HPDE6-E6E7 (cell line): Measurements from ENCODE around the gene TUB.
A peak's percentile ranks its signal among the peaks of the same experiment; 100 is the strongest.

Experiments used
- DNase-seq: peaks from one replicate; pipeline ENCODE4 v3.0.0; 2011; ENCODE audit warnings: missing footprints; ENCODE audit errors: extremely low spot score

Gene TUB

DNA sequence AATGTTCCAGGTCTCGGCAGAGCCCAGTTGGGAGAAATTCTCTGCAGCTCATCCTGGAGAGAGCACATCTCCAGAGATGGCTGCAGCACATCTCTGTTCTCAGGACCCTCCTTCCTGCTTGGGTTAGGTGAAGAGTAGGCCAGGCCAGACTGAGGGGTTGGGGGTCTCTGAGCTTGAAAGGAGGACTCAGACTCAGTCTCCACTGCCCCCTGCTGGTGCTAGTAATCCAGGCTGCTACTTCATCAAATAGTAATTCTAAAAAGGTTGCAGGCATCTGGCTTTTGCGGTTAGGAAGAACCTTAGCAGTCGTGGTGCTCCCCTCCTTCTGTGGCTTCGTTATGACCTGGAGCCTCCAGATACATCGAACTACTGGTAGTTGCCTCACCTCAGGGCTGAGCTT lies 9.7 kb downstream of the TUB start:
- no peak for DNase-seq

DNA sequence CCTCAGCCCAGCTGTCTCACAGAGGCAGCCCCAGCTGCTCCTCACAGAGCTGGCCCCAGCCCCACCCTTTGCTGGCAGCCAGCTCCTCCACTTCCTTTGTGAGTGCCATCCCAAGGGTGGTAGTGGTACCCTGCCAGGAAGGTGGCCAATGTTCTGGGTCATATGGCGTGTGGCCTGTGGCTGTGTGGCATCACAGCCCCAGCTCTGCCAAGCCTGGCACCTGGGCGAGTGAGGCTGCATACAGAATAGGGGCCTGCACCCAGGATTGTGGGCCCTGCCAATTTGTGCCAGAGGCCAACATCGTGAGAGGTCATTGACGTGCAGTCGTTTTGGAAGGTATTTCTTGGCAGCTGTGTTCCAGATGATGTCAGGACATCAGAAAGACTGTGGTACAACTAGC lies 10.7 kb downstream of the TUB start:
- DNase-seq = no peak

- DNase-seq = peak; percentile 66
Observed at GRCh38 chr11:8092587-8093424, 11.8 kb downstream of the TUB start.

- DNase-seq = no peak
Observed at GRCh38 chr11:8093931-8094575, 13.0 kb downstream of the TUB start.

- no peak for DNase-seq
Observed at GRCh38 chr11:8094656-8095055, 13.6 kb downstream of the TUB start.

DNA sequence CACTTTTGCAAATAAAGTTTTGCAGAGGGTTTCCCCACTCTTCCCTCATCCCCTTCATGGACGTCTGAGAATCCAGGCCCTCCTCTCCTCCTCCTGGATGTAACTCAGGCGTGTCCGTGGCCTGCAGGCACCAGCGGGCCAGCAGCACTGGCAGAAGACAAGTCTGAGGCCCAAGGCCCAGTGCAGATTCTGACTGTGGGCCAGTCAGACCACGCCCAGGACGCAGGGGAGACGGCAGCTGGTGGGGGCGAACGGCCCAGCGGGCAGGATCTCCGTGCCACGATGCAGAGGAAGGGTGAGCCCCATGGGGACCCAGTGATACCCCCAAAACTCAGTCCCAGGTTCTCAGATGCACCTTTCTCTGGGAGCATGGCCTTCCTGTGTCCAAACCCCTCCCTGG lies 14.4 kb downstream of the TUB start:
- no peak for DNase-seq

GRCh38 chr11:8095806-8096522 lies 15.0 kb downstream of the TUB start:
- no peak for DNase-seq

DNA sequence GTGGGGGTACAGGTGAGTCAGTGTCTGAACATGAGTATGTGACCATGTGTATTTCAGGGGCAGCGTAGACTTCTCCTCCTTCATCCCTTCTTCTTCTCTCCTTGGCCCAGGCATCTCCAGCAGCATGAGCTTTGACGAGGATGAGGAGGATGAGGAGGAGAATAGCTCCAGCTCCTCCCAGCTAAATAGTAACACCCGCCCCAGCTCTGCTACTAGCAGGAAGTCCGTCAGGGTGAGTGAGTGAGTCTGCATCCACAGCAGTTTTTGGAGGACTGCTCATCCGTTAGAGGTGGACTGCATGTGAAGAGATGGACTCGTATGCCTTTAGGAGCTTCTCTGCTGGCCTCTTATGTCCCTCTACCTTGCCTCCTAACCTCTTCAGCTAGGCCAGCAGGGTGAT lies 15.6 kb downstream of the TUB start:
- DNase-seq = no peak

- no peak for DNase-seq
Observed at GRCh38 chr11:8097062-8097461, 16.1 kb downstream of the TUB start.

DNA sequence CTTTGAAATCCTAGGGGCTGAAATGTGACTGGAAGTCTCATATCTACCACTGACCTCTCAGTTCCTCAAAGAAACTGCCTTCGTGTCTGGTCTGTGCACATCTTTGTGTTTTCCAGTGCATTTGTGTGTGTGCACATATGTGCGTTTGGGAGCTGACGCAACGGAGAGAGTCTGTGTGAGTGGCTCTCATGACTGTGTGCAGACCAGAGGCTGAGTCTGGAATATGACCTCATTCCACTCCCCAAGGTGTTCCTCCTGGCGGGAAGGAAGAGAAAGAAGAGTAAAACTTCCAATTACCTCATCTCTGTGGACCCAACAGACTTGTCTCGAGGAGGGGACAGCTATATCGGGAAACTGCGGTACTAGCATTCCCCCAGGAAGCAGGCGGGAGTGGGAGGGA lies 16.5 kb downstream of the TUB start:
- no peak for DNase-seq

GRCh38 chr11:8097926-8098325 lies 16.9 kb downstream of the TUB start:
- DNase-seq = no peak

DNA sequence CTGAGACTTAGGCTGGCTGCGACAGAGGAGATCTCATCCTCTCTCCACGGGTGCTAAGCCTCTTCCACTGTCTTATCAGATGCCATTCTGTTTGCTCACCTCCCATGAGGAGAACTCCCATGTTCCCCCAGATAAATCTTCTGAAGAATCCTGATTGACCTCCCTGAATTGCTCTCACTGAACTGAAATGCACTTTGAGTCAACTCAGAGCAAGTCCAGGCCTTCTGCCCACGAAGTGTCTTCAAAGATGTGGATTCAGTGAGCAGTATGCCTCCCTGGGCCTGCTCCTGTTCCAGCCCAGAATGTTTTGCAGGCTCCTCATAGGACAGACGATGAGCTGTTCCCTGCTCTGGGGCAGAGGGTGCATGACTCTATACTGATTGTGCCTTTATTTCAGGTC lies 17.4 kb downstream of the TUB start:
- no peak for DNase-seq

GRCh38 chr11:8098879-8099278 lies 17.9 kb downstream of the TUB start:
- no peak for DNase-seq

GRCh38 chr11:8099291-8099899 lies 18.4 kb downstream of the TUB start:
- peak; percentile 25 for DNase-seq

GRCh38 chr11:8100158-8100557 lies 19.1 kb downstream of the TUB start:
- no peak for DNase-seq

DNA sequence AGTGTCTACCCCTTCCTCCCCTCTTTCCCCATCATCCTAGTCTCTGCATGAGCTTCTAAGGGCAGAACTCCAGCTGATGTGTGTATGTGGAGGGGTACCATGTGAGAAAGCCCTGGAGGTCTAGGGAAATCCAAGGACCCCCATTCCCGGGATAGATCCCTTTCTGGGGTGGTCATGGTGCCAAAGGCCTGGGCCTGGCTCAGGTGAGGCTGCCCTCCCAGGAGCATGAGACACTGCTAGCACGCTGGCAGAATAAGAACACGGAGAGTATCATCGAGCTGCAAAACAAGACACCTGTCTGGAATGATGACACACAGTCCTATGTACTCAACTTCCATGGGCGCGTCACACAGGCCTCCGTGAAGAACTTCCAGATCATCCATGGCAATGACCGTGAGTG lies 19.6 kb downstream of the TUB start:
- no peak for DNase-seq

DNA sequence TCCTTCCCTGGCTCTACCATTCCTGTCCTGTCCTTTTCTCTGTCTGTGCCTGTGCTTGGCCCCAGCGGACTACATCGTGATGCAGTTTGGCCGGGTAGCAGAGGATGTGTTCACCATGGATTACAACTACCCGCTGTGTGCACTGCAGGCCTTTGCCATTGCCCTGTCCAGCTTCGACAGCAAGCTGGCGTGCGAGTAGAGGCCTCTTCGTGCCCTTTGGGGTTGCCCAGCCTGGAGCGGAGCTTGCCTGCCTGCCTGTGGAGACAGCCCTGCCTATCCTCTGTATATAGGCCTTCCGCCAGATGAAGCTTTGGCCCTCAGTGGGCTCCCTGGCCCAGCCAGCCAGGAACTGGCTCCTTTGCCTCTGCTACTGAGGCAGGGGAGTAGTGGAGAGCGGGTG lies 20.4 kb downstream of the TUB start:
- no peak for DNase-seq

- DNase-seq = no peak
Observed at GRCh38 chr11:8102296-8102915, 21.4 kb downstream of the TUB start.

DNA sequence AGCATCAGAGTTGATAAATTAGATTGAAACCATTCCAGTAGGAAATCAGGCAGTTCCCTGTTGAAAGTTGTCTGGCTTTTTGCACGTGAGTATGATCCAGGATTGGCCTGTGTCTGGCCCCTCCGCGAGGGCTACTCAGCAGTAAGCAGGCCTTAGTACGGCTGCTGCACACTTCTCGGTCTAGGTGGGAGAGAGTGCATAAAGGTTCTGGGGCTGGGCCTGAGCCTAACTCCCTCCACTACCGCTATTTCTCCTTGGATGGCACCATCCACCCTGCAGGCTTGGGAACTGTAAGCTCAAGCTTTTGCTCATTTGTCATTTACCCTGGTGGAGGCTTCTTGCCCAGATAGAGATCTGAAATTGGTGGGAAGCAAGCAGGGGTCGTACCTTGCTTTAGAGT lies 22.0 kb downstream of the TUB start:
- DNase-seq = no peak

DNA sequence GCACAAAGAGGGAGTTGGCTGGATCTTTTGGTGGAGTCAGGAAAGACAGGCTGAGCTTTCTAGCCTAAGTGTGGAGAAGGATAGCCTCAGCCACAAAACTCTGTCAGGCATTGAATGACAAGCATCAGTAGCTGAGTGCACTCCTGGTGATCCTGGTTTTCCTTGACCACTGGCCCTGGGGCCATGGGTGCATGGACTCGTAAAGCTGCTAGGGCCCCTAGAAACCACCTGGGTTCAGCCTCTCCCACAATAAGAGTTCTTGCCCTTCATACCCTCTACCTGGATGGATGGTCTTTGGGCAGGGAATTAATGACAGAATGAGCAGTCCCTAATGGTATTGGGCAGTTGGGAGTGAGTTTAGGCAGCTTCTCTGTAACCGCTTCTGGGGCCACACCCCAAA lies 22.9 kb downstream of the TUB start:
- no peak for DNase-seq

DNA sequence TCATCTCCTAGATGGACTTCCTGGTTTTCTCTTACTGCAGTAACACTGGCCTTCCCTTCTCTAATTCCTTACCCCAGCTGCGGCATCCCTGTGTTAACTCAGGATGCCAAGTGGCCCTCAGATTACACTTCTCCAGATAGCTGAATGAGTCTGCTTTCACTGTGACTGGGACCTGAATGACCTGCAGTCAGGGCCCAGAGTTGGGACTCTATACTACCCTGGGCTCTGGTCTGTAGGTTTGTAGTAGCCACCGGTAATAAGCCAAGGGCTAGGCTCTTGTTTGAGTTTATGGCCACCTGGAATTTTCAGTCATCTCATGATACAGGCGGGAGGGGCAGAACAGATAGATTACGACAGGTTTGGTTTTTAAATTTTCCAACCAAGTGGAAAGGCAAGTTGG lies 24.1 kb downstream of the TUB start:
- DNase-seq = no peak

GRCh38 chr11:8105666-8106065 lies 24.7 kb downstream of the TUB start:
- DNase-seq = no peak
